ENCODE data around the gene ATCAY.
"Not testable (repeated sequence)": the region's sequence is repeated elsewhere in the genome, so short reads cannot be mapped to it uniquely, and the experiment has no call there.

ATCAY gene

DNA sequence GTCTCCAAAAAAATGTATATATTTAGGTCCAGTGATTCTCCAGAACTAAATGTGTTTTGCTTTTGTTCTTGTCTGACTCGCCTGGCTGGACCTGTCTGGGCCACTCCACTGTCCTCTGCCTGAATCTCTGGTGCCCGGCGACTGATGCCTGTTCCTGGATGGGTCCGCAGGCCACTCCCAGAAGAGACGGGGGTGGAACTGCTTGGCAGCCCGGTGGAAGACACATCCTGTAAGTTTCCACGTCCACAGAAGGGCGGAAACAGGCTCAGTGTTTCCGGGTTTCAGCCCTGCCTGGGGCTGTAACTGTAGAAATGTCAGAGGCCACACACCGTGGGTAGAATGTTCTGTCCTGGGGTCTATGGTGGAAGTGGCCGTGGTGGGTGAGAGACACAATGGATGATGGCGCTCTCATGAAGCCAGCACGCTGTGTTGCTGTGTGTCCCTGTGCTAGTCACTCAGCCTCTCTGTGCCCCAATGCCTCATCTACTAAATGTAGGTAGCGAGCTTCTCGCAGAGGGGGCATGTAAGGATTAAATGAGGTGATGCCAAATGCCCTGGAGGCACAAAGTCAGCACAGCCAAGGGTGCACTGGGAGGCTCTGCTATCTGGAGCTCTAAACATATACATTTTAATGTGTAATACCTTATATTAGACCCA is 22.0 kb downstream of the ATCAY start:
- DNase-seq: no peak

DNA sequence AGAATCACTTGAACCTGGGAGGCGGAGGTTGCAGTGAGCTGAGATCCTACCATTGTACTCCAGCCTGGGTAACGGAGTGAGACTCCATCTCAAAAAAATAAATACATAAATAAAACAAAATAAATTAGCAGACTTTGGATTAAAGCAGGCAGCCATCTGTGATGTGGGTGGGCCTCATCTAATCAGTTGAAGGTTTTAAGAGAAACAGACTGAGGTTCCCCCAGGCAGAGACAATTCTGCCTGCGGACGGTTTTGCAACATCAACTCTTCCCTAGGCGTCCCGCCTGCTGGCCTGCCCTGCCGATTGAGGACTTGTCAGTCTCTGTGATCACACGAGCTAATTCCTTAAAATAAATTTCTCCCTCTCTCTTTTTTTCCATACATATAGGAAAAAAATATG is 23.7 kb downstream of the ATCAY start:
- DNase-seq: no peak

DNA sequence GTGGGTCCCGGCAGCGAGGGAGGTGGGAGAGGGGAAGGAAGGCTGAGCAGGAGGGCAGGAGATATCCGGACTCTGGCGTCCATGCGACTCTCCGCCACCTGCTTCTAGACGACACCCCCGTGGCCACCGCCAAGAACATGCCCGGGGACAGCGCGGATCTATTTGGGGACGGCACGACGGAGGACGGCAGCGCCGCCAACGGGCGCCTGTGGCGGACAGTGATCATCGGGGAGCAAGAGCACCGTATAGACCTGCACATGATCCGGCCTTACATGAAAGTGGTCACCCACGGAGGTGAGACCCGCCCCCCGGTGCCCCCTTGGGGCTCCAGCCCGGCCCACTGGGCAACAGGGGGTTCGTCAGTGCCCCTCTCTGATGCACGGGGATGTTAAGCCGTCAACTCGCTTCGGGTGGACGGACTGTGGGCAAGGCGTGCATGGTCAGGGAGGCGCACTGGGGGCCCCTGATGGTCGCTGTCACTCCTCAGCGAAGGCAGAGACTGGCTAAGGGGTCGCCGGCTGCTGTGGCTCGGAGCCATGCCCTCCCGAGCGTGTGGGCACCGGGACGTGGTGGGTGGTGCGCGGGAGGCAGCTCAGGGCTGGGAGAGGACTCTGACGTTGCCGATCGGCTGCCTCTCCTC is 27.3 kb downstream of the ATCAY start:
- no peak for DNase-seq

DNA sequence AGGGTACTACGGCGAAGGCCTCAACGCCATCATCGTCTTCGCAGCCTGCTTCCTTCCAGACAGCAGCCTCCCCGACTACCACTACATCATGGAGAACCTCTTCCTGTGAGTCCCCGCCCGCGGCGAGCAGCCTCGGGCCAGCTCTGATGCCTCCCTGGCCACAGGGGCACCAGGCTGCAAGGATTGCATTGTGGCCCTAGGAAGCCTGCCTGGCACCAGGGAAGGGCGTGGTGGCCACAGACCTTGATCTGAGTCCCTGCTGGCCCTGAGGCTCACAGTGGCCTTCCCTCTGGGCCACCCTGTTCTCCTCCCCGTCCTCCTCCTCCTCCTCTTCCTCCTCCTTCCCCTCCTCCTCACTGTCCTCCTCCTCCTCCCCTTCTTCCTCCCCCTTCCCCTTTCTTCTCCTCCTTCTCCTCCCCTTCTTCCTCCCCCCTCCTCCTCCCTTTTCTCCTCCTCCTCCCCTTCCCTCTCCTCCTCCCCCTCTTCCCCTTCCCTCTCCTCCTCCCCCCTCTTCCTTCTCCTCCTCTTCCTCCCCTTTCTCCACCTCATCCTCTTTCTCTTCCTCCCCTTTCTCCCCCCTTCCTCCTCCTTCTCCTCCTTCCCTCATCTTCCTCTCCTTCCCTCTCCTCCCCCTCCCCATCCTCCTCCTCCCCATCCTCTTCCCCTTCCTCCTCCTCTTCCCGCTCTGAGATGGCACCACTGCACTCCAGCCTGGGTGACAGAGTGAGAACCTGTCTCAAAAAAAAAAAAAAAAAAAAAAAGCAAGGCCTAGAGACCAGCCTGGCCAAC is 28.0 kb downstream of the ATCAY start:
- no peak for DNase-seq

DNA sequence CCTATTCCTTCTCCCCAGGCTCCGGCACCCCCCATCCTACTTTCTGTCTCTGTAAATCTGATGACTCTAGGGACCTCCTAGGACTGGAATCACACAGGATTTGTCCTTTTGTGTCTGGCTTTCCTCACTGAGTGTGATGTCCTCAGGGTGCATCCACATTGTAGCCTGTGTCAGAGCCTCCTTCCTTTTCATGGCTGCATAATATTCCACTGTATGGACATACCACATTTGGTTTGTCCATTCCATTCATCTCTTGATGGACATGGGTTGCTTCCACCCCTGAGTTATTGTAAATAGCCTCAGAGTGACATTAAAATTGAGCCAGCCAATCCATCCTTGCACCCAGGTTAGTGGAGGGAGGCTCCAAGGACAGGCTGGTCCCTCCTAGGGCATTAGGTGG is 29.6 kb downstream of the ATCAY start:
- DNase-seq: no peak

DNA sequence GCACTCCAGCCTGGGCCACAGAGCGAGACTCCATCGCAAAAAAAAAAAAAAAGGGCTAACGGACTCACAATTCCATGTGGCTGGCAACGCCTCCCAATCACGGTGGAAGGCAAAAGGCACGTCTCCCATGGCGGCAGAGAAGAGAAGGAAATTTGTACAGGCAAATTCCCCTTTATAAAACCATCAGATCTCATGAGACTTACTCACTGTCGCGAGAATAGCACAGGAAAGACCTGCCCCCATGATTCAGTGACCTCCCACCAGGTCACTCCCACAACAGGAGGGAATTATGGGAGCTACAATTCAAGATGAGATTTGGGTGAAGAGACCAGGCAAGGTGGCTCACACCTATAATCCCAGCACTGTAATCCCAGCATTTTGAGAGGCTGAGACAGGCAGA is 33.7 kb downstream of the ATCAY start:
- no peak for DNase-seq

DNA sequence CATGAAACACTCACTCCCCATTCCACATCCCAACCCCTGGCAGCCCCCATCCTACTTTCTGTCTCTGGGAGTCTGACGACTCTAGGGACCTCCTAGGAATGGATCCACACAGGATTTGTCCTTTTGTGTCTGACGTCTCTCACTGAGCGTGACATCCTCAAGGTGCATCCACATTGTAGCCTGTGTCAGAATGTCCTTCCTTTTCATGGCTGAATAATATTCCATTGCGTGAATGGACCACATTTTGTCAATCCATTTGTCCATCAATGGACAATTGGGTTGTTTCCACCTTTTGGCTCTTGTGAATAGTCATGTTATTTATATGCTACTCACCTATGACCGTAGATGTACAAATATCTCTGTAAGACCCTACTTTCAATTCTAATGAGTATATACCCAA is 35.5 kb downstream of the ATCAY start:
- DNase-seq: no peak

DNA sequence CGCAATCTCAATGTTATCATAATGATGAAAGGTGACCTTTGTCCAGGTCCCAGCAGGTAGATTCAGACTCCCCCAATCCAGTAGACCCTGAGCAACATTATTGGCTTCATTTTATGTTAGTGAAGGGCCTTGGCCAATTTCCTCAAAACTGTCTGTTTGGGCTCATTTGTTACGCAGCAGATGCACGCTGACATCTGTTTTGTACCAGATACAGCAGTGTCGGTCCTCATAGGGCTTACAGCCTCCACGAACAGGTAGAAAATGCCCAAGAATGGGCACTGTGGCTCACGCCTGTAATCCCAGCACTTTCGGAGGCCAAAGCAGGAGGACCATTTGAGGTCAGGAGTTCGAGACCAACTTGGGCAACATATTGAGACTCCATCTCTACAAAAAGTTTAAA is 39.3 kb downstream of the ATCAY start:
- DNase-seq: no peak

DNA sequence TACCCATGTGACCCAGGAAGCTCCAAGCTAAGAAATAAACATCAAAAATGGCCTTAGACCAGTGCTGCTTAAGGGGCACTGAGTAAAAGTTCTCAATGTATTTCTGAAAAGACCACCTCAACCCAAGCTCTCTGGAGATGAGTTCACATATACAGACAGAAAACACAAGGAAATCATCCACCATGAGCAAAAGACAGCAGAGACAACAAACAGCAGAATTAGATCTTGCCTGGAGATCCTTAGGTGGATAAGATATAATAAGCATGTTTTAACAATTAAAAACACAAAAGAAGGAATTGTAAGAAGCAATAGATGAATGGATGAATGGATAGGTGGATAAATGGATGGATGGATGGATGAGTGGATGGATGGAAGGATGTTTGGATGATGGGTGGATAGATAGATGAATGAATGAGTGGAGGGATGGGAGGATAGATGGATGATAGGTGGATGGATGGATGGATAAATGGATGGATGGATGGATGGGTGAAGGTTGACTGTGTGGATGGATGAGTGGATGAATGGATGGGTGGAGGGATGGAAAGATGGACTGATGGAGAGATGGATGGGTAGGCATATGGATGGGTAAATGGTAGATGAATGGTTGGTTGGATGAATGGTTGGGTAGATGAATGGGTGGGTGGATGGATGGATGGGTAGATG is 42.7 kb downstream of the ATCAY start:
- DNase-seq: no peak

DNA sequence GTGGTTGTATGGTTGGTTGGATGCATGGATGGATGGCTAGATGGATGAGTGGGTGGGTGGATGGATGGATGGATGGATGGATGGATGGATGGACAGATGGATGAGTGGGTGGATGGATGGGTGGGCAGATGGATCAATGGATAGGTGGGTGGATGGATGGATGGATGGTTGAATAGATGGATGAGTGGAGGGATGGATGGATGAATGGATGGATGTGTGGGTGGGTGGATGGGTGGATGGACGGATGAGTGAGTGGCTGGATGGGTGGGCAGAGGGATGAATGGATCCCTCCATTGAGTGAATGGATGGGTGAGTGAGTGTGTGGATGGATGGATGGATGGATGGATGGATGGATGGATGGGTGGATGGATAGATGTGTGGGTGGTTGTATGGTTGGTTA is 43.4 kb downstream of the ATCAY start:
- DNase-seq: no peak

DNA sequence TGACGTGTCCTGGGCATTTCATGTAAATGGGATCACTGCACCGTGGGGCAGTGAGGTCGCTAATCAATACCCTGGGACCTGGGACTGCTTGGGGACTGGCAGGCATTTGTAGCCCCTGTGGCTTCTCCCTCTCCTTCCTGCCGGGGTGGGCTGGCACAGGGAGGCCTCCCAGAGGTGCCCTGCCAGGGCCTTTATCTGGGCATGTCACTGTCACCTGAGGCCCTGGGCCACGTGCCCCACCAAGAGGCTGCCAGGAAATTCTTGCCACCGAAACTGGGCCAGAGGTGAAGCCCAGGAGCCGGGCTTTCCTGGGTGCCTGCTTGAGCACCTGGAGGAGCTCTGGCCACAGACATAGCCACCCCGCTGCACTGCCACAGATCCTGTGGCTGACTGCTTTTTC is 50.6 kb downstream of the ATCAY start:
- DNase-seq: no peak

DNA sequence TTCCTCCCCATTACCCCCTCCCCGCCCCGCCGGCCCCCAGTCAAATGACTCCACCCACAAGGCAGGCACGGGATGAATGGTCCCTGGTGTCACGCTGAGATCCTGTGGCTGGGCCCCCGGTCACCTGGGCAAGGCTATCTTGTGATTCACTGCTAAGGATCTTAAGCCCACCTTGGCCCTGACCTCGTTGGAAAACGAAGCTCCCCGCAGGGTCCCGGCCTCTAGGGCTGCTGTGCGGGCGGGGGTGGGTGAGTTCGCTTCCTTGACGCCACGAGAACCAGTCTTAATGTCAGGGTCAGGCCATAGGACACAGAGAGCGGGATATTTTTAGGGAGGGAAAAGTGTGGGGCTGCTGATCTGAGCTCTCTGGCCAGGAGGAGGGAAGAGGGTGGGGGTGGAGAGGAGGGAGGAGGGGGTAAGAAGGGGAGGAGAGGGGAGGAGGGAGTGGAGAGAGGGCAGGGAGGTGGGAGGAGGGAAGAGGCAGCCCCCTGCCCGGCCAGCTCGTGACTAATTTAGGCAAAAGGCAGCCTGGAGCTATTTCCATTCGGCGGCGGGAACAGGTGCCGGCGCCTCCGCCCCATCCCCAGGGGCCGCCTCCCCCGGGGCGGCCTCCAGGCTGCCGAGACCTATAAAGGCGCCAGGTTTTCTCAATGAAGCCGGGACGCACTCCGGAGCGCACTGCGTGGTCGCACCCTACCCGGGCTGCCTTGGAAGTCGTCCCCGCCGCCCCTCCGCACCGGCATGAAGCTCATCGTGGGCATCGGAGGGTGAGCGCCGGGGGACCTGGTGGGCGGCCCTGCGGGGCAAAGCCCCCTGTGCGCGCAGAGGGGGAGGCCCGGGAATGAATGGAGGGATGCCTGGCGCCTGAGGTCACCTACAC is 52.7 kb downstream of the ATCAY start, which contains the start of gene NMRK2:
TSS of gene NMRK2 (plus strand) at position 139 of the 880 bp plus-strand sequence. CDS start at position 742, 603 bp downstream.
- DNase-seq: no peak

DNA sequence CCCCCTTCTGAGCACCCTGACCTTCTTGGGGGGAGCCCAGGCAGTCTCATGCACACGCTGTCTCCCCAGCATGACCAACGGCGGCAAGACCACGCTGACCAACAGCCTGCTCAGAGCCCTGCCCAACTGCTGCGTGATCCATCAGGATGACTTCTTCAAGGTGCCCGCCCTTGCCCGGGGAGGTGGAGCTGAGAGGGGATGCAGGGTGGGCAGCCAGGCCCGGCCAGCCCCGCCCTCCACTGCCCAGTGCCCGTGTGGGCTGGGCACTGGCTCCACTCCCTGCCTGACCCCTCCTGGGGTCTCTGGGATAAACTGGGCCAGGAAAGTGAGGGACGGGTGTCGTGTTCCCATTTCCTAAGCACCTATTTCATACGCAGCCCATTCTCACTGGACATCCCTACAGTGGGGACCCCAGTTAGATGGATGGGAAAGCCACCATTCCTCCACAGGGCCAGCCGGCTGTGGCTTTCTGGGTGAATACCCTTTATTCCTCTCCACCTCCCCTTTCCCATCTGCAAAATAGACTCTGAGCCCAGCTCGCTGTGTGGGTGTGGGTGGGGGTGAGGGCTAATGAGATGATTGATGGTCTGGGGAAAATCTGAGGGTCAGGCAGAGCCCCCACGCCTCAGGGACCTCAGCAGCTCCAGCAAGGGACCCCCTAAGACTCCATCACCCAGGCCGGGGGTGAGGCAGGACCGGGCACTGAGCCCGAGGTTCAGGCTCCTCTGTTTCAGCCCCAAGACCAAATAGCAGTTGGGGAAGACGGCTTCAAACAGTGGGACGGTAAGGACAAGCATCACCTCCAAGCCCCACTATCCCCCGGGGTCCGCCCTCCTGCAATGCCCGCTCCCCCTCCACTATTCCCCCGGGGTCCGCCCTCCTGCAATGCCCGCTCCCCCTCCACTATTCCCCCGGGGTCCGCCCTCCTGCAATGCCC is 56.3 kb downstream of the ATCAY start:
- no peak for DNase-seq

DNA sequence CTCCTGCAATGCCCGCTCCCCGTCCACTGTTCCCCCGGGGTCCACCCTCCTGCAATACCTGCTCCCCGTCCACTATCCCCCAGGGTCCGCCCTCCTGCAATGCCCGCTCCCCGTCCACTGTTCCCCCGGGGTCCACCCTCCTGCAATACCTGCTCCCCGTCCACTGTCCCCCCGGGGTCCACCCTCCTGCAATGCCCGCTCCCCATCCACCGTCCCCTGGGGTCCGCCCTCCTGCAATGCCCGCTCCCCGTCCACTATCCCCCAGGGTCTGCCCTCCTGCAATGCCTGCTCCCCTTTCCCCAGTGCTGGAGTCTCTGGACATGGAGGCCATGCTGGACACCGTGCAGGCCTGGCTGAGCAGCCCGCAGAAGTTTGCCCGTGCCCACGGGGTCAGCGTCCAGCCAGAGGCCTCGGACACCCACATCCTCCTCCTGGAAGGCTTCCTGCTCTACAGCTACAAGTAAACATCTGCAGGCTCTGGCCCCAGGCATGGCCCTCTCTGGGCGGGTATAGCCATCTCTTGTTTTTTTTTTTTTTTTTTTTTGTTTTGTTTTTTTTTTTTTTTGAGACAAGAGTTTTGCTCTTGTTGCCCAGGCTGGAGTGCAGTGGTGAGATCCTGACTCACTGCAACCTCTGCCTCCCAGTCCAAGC is 57.9 kb downstream of the ATCAY start:
- DNase-seq: not testable (repeated sequence)

DNA sequence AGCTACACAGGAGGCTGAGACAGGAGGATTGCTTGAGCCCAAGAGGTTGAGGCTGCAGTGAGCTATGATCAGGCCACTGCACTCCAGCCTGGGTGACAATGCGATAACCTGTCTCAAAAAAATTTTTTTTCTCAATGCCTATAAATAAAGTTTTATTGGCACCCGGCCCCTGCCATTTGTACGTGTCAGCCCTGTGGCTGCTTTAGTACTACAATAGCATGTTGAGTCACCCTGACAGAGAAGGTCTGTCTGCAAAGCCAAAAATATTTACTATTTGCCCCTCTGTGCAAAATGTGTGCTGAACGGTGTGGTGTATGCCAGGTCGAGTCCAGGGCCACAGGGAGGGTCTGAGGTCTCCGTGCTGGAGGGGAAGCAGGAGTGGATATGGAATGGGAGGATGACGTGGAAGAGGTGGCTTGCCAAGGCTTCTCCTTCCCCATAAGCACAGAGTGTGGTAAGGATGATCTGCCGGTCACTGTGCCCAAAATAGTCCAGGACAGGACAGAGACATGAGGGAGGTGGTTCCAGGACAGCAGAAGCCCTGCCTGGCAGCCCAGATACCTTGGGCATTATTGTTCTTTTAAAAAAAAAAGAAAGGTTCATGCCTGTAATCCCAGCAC is 62.4 kb downstream of the ATCAY start:
- no peak for DNase-seq

DNA sequence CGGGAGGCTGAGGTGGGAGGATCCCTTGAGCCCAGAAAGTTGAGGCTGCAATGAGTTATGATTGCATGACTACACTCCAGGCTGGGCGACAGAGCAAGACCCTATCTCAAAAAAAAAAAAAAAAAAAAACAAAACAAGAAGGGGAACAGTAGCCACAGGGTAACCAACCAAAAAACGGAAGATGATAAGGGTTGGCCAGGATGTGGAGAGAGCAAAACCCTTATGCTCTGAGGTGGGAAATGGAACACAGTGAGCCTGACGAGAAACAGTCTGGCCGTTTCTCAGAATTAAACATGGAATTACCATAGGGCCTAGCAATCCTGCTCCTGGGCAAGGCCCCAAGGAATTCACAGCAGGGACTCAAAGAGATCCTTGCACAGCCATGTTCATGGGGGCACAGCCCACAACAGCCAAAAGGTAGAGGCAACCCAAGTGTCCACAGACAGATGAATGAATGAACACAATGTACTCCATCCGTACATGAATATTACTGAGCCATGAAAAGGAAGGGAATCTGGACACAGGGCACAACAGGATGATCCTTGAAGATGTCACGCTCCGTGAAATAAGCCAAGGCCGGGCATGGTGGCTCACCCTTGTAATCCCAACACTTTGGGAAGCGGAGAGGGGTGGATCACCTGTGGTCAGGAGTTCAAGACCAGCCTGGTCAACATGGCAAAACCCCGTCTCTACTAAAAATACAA is 63.7 kb downstream of the ATCAY start:
- DNase-seq: no peak

DNA sequence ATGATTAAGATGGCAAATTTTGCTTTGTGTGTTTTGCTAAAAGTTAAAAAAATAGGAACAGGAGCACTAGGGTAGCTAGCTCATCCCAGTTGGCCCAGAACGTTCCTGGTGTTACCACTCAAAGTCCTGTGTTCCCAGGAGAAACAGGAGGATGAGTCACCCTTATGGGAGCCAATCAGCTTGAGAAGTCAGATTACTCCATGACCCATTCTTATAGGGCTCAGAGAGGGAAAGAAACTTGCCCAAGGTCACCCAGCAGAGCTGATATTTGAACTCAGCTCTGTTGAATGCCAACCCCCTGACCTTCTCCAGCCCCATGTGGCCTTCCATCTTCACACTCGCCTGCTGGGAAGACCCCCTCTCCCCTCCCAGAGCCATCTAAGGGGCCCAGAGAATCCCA is 65.4 kb downstream of the ATCAY start:
- DNase-seq: peak; percentile 45

DNA sequence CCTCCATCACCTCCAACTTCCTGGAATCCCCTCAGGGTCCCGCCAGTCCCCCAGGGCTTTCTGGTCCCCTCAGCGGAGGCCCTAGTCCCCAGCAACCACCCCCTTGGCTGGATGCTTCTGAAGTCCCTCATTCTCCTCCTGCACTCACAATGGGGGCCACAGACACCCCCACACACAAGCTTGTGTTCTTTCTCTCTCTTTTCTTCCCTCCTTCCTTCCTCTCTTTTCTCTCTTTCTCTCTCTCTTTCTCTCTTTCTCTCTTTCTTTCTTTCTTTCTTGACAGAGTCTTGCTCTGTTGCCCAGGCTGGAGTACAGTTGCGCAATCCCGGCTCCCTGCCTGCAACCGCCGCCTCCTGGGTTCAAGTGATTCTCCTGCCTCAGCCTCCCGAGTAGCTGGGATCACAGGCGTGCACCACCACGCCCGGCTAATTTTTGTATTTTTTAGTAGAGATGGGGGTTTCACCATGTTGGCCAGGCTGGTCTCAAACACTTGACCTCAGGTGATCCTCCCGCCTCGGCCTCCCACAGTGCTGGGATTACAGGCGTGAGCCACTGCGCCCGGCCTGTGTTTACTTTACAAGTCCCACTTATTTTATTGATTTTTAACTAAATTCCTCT is 66.9 kb downstream of the ATCAY start:
- DNase-seq: not testable (repeated sequence)

DNA sequence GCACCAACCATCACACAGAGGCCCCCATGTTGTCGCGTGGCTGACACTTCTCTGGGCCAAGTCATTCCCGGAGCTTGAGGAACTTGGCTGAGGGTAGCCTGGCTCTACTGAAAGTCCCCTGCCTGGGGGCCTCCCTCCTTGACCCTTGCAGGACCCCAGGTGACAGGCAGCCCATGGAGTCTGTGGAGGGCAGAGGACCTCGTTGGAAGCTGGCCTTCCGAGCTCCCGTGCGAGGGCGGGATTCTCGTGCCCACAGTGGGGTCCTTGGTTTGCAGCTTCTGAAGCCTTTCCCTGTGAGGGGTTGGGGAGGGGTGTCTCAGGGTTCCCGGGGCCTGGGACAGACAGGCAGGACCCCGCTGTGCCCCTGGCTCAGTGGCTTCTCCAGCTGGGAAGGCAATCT is 68.8 kb downstream of the ATCAY start:
- no peak for DNase-seq

Measured in fibroblast of skin of back (primary cell).